ENCODE results near the gene RRBP1. TPM values are rescaled to one million over a fixed set of nuclear protein-coding genes. Genes with fewer than 3 reads are reported as not detected.

Gene RRBP1
- total RNA-seq, 1 donor from 2014 or later: 46.7 TPM

- Mint-ChIP-seq H3K9me3 (no peaks in the 10 kb centered on the region), H3K27ac (ENCODE audit: unreplicated experiment) (no peak overlapping the region), H3K36me3 (ENCODE audit: low read depth) (no peaks in the 10 kb centered on the region), H3K4me1 (no peaks in the 10 kb centered on the region), H3K27me3 (ENCODE audit: low read depth) (no peaks in the 10 kb centered on the region), H3K4me3 (no peak overlapping the region)
- DNase-seq (ENCODE audit: low read depth, low spot score): no peak
- TF ChIP-seq CTCF (conservative IDR thresholded peaks at IDR 0.05): no peak
These were observed 67.7 kb downstream of the RRBP1 start for GRCh38 chr20:17614176-17614811.

- DNase-seq (ENCODE audit: low read depth, low spot score): no peak
- Mint-ChIP-seq H3K36me3 (ENCODE audit: low read depth) (no peaks in the 10 kb centered on the region), H3K4me3 (no peak overlapping the region), H3K27me3 (ENCODE audit: low read depth) (no peaks in the 10 kb centered on the region), H3K4me1 (no peaks in the 10 kb centered on the region), H3K9me3 (no peaks in the 10 kb centered on the region), H3K27ac (ENCODE audit: unreplicated experiment) (no peak overlapping the region)
- no peak for TF ChIP-seq CTCF (conservative IDR thresholded peaks at IDR 0.05)
These were observed 68.5 kb downstream of the RRBP1 start for GRCh38 chr20:17613328-17614175.

GRCh38 chr20:17612992-17613327 is 69.1 kb downstream of the RRBP1 start:
- no peaks in the 10 kb centered on the region for H3K4me1 Mint-ChIP-seq
- no peak for DNase-seq (ENCODE audit: low read depth, low spot score)
- H3K36me3 Mint-ChIP-seq (ENCODE audit: low read depth): no peaks in the 10 kb centered on the region
- H3K9me3 Mint-ChIP-seq: no peaks in the 10 kb centered on the region
- H3K4me3 Mint-ChIP-seq: no peak overlapping the region
- TF ChIP-seq CTCF (conservative IDR thresholded peaks at IDR 0.05): no peak
- H3K27ac Mint-ChIP-seq (ENCODE audit: unreplicated experiment): no peak overlapping the region
- H3K27me3 Mint-ChIP-seq (ENCODE audit: low read depth): no peaks in the 10 kb centered on the region

GRCh38 chr20:17612287-17612991 is 69.6 kb downstream of the RRBP1 start:
- peak overlapping the region; percentile 81 for H3K27ac Mint-ChIP-seq (ENCODE audit: unreplicated experiment)
- no peaks in the 10 kb centered on the region for H3K9me3 Mint-ChIP-seq
- DNase-seq (ENCODE audit: low read depth, low spot score): no peak
- no peaks in the 10 kb centered on the region for H3K36me3 Mint-ChIP-seq (ENCODE audit: low read depth)
- no peak overlapping the region for H3K4me3 Mint-ChIP-seq
- no peaks in the 10 kb centered on the region for H3K27me3 Mint-ChIP-seq (ENCODE audit: low read depth)
- H3K4me1 Mint-ChIP-seq: no peaks in the 10 kb centered on the region
- no peak for TF ChIP-seq CTCF (conservative IDR thresholded peaks at IDR 0.05)

GRCh38 chr20:17611540-17612286 is 70.3 kb downstream of the RRBP1 start:
- Mint-ChIP-seq H3K27me3 (ENCODE audit: low read depth) (no peaks in the 10 kb centered on the region), H3K27ac (ENCODE audit: unreplicated experiment) (peak overlapping the region; percentile 27), H3K4me3 (no peak overlapping the region), H3K9me3 (no peaks in the 10 kb centered on the region), H3K4me1 (peaks cover 4% of the 10 kb centered on the region), H3K36me3 (ENCODE audit: low read depth) (no peaks in the 10 kb centered on the region)
- DNase-seq (ENCODE audit: low read depth, low spot score): no peak
- TF ChIP-seq CTCF (conservative IDR thresholded peaks at IDR 0.05): peak; percentile 51

Measured in neural crest cell (in vitro differentiated cells).